HG03025 (cell line): ENCODE results near the gene CHERP.
"Not testable (repeated sequence)": the region's sequence is repeated elsewhere in the genome, so short reads cannot be mapped to it uniquely, and the experiment has no call there.

ENCODE experiments used
- ATAC-seq: cut with Tn5 transposase; IDR thresholded peaks from one replicate; pipeline ENCODE4 v1.9.1; 2021; ENCODE audit warnings: mild to moderate bottlenecking, moderate library complexity; ENCODE audit not compliant: unreplicated experiment, low FRiP score

The CHERP gene

DNA sequence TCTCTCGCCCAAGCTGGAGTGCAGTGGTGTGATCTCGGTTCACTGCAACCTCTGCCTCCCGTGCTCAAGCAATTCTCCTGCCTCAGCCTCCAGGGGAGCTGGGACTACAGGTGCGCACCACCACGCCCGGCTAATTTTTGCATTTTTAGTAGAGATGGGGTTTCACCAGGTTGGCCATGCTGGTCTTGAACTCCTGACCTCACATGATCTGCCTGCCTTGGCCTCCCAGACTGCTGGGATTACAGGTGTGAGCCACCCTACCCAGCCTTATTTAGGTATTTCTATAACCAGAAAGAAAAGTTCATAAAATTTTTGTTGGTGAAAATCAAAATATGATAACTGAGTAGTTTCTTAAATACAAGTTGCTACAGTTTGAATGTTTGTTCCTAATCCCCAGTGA, 1.5 kb upstream of the CHERP start:
- ATAC-seq = not testable (repeated sequence)

DNA sequence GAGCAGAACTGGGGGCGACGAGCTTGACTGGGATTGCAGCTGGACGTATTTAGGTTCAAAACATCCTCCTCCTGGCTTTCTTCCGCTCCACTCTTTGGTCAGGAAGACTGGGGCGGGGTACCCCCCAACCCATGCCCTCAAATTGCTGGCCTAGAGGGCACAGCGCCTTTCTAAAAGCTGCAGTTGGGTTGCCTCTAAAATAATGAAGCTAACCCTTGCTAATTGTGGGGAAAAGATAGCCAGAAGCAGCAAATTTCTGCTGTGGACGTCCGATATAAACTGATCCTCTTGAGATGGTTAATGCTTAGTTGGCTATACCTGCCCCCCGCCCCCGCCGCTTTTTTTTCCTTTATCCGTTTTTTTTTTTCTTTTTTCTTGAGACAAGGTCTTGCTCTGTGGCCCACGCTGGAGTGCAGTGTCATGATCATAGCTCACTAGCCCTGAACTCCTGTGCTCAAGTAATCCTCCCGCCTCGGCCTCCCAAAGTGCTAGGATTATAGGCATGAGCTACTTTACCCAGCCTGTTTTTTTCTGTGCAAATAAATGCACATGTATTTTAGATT, 754 bp upstream of the CHERP start:
- no peak for ATAC-seq

DNA sequence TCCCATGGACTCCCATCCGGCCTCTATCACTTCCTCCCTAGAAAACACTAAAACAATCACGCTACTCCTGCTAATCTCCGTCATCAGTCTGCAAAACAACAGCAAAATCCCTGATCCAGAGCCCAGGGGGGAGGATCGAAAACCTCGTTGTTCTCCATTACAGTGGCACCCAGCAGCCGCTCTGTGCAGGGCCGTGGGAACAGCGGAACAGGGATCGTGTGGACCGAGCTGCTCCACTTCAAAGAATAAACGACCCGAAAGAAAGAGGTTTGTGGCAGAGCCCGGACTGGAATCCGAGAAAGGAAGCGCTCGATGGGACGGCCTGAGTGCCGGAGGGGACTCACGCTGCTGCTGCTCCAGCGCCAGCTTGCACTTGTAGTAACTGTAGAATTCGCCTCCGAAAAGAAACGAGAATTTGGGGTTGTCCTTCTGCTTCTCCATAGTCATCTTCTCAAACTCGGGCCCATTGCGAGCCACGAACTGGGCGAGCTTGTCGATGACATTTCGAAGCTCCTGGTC, 652 bp downstream of the CHERP start:
- ATAC-seq = no peak

DNA sequence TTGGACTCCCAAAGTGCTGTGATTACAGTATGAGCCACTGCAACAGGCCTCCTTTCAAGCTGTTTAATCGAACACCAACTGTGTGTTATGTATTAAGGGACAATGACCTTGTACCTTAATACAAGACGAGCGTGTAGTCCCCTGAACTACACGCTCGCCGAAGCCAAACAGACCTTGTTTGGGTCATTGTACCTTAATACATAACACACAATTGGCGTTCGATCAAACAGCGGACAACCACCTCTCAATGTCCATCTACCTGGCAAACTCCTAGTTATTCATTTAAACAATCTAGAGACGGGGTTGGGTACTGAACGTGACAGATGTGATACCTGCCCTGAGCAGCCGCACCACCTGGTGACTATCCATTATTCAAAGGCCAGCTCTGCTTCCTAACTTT, 1.3 kb downstream of the CHERP start:
- no peak for ATAC-seq

DNA sequence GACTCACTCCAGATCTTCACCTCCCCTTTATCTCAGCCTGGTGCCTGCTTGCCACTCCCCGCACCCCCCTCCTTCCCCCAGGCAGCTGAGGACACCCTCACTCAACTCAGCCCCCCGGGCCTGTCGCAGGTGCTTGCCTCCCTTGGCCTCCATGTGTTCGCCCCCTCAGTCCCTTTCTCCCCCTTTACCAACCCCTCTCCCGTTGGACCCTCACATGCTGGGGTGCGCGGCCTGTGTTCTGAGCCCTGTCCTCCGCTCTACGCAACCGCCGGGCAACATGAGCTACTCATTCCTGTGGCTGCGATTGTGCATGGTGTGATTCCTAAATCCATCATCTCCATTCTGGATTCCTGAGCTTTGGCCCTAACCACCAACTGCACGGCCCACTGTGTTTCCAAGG, 5.1 kb downstream of the CHERP start:
- no peak for ATAC-seq

DNA sequence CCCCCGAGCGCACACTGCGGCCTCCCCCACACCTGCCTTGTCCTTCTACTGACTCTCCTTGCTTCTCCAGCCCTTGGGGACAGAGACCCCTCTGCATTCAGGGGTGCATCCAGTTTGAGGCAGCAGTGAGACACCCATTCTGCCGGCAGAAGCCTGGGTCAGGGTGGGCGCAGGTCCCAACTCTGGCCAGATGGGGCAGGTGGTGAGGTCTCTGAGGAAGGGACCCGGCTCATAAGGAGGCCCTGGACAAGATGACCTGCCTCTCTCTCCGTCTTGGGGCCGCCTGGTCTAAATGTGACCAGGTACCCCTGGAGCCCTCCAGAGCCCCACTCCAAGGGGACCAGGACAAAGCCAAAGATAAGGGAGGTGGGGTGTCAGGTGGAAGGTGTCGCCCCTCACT, 6.1 kb downstream of the CHERP start:
- ATAC-seq = no peak

DNA sequence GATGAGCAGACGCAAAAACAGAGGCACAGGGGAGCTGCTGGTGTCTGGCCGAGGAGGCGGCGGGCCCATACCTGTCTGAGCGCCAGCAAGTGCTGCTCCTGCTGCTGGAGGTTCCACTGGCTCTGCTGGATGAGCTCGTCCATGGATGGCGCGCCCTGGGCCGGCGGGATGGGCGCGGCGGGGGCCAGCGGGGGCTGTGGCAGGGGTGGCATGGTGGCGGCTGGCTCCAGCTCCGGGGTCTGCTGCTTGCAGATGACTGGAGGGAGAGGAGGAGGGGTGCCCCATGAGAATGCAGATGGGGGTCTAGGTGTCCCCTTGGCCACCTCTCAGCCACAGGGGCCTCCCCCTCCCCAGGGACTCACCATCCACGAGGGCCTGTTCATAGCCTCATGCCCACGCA, 6.9 kb downstream of the CHERP start:
- ATAC-seq = no peak

DNA sequence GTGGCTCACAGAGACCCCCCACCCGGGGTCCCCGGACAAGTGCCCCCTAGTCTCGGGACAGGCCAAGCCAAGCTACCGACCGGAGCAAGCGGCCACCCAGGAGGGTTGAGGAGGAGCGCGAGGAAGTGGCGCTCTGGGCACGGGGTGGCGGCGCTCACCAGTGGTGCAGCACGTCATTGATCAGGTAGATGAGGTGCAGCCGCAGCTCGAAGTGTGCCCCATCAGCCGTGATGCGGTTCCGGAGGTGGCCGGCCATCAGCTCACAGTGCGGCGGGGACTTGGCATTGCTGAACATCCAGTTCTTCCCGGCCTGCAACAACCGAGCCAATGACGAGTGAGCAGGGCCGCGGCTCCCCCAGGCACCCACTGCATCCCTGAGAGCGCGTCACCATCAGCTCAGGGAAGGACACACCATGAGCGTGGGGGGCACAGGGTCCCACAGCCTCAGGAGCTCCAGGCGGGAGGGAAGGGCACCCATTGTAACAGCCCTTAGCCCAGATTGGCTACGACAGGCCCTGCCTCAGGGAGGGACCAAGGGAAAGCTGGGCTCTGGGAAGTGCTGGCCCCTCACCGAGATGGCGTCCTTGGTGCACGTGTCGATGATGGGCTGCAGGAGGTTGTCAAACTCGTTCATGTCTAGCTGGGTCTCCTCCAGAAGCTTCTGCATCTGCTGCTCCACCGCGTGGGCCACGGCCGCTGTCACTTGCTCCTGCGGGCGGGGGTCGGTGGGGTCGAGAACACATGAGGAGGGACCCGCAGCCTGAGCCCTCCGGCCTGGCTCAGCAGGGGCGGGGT, 9.6 kb downstream of the CHERP start:
- ATAC-seq = no peak

DNA sequence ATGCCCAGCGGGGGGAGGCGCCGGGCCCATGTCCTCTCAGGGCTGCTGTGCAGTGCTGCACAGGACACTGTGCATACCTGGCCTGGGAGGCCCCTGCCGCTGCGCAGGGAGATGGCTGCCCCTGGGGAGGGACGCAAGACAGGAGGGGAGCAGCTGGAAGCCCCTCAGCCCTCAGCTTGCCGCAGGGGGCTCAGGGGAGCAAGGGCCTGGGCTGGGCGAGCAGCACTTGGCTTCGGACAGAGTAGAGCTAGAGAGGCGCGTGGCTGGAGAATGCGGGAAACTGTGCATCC, 10.9 kb downstream of the CHERP start:
- no peak for ATAC-seq

DNA sequence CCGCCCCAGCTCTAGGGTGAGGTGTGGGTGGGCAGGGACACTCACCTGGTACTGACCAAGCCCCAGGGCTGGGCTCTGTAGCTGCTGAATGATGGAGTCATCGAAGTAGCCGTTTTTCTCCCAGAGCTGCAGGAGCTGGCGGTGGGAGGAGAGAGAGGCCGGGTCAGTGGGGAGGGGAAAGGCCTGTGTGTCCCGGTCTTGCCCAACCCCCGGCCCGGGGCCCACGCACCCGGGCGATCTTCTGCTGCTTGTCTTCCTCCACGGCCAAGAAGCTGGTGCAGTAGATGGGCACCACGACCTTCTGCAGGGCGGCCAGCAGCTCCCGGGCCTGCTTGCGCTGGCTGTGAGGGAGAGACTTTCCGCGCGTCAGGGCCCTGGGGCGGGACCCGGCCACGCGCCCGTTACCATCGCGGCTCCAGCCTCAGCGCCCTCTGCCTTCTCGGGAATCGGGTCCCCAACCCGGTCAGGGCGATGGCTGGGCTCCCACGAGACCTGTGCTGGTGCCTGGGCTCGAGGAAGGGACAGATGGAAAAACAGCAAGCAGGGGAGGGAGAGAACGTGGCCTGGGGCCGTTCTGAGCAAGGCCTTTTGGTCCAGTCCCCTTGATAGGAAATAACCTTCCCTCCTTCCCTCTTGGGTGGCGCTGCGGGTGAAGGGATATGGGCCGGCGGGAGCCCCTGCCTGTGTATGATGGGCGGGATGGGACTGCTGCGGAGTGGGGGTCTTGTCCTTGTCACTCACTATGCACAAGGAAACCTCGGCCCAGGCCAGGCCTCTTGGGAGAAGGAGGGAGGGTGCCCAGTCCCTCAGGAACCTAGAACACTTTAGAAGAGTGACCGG, 11.5 kb downstream of the CHERP start:
- no peak for ATAC-seq

DNA sequence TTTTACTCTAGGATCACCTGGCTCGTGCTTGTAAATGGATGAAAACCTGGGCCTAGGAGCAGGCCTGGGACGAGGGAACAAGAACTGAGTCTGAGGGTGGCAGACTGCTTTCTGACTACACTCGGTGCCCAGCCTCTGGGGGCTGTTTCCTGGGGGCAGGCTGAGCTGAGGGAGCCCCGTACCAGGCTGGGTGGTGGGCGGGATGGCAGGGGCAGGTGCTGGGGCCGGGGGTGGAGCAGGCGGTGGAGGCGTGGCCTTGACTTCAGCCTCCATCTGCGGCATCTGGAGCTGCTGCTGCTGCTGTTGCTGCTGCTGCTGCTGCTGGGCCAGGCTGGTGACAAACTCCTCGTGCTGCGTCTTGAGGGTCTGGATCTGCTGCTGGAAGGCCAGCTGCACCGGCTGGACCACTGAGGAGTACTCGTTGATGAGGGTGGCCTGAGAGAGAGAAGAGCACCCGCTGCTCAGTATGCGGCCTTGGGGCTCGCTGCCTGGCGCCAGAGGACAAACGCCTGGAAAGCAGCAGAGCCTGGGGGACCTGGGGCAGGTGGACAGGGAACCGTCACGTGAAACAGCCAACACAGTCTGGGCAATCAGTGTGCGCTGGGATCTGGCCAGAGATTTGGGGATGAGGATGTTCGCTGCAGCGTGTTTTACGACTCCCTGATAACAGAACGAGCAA, 12.6 kb downstream of the CHERP start:
- no peak for ATAC-seq

DNA sequence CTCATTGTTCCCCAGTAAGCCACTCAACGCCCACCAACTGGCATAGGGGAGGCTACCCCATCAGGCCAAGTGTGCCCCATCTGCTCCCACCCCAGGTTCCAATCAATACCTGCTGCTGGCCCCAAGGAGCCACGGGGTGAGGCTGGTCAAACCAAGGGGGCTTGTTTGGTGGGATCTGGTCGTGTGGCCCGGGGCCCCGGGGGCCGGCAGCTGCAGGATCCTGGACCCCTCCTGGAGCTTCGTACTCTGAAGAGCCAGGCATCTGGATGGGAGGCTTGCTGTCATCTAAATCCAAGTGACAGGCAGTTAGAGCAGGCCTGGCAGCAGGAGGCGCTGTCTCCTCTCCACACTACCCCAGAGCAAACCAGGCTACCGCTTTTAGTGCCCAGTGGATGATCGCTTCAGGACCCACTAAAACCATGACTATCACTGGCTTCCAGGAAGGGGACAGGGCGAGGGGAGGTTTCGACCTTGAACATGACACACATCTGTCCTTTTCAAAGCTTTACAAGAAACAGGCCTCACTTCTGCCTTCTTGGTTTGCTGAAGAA, 14.2 kb downstream of the CHERP start:
- no peak for ATAC-seq

DNA sequence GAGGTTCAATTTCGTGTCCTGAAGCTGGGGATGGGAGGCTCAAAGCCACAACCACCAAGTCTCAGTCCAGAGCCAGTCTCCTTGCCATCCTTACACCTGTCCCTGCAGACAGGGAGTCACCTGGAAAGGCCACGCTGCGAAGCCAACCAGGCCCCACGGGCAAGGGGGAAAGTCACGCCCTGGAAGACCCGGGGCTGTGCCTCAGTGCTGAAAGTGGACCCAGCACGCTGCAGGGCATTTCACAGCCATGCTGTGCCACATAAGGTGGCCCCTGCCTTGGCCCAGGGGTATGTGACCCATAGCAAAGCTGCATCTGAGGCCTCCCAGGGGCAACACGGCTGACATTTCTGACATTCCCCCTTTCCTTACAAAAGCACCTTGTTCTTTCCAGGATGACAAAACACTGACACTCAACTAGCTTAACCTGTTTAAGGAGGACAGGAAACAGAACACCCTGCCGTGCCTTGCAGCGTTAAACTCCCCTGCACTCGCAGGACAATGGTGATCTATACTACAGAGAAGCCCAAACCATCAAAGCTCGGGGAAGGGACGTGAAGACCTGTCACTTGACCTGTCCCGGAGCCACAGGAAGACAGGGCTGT, 14.8 kb downstream of the CHERP start:
- ATAC-seq = no peak

DNA sequence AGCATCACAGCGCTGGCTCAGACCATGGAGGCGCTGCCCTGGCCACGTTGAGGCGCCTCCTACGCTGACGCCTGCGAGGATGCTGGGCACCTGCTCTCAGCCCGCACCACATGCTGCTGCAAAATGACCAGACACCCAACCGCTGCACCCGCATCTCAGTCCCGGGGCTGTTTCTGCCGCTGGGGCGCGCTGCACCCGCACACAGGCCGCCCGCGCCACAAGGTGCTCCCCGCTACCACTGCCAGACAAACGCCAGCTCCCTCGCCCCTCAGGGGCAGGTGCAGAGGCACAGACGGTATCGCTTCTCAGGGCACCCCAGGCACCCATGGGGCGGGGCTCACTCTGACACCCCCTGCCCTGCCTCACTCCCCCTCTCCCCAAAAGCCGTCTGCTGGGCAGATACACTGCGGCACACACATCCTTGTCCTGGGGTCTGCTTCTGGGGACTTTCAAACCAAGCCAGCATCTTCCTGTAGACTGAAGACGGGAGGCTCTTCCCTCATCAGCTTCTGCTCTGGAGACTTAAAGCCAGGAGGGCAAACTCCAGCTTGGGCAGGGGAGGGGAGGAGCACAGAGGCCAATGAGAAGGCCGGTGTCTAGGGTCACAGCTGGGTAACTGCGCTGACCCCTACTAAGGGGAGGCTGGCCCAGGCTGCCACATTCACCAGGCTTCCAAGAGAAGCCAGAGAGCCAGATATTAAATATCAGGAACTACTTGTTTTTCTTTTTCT, 16.3 kb downstream of the CHERP start:
- ATAC-seq = no peak

DNA sequence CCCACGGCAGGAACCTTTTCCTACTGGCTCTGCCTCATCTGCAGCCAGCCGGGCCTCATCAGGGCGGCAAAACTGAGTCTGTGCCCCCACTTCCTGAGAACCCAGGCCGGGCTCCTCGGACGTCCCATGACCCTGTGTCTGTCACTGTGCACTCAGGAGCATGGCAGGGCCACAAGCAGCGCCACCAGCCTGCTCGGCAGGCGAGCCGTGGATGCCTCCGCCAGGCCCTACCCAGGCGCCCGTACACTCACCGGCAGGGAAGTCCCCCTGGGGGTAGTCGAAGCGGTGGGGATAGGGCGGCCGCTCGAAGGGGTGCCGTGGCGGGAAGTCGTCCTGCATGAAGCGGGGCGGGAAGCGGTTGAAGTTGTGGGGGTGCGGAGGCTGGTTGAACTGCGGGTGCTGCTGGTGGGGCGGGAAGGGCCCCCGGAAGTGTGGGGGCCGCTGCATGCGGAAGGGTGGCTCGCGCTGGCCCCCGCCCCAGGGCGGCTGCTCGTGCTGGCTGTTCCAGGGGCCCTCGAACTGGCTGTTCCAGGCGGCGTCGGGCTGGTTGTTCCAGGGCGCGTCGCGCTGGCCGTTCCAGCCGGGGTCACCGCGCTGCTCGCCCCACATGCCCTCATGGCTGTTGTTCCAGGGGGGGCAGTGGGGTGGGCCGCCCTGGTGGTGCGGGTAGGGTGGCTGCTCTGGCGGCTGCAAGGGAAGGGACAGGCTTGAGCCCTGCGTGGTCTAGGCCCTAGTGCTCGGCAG, 17.1 kb downstream of the CHERP start:
- no peak for ATAC-seq

DNA sequence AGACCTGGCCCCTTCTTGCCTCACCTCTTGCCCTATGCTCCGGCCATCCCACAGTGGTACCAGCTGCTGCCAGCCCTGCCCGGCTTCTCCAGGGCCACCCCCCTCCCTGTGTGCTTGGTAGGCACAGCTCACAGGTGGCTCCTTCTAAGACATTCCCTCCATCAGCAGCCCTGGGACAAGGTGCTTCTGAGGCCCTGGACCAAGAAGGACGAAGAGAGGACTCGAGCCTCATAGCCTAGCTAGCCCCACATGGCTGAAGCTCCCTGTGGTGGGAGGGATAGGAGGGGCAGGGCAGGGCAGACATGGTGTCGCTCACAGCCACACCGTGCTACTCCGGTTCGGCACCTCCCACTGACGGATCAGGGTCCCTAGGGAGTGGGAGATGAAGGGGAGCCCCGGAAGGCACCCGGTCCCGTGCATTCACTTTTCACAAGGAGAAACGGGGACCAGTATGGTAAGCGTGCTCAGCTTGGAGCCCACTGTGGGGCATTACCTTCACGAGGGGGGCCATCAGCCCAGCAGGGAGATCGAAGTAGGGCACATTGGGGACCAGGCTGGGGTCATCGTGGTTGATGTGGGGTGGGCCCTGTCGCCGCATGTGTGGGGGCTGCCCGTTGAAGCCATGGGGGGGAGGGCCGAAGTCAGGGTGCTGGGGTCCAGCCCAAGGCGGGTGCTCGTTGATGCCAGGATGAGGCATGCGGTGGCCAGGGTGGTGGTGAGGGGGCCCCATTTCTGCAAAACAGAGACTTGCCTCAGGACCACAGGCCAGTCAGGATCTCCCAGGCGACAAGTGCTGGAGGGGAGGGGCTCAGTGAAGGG, 19.5 kb downstream of the CHERP start:
- no peak for ATAC-seq

DNA sequence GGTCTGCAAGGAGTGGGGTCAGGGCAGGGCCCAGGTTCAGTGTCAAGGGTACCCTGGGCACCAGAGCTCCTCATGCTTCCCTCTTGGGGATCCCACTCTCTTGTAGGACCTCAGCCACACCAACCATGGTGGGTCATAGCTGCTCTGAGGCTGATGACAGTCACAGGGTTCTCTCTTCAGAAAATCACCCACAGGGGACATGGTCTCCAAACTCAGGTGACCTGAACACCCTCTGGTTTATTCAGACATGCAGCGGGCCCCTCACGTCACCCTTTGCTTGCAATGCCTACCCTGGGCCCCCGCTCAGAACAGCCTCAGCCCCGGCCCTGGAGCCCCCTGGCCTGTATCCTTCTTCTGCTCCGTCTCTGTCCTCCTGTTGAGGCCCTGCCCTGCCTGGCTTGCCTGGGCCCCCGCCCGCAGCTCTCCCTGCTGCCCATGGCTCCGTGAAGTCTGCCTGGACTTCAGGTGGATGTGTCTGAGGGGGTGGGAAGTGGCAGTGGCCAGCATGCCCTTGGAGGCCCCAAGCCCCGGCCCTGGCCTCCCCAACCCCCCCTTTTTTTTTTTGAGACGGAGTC, 20.4 kb downstream of the CHERP start:
- no peak for ATAC-seq
